GM12874 (cell line): Measurements from ENCODE around the gene GMDS.

Experiments
- TF ChIP-seq, protein P1 (sequence below): IDR thresholded peaks from 2 replicates; pipeline ENCODE4 v1.5.1; 2011; ENCODE audit warnings: low read depth, mild to moderate bottlenecking, control low read depth, low read length, moderate library complexity; ENCODE audit not compliant: insufficient read depth

Gene GMDS

DNA sequence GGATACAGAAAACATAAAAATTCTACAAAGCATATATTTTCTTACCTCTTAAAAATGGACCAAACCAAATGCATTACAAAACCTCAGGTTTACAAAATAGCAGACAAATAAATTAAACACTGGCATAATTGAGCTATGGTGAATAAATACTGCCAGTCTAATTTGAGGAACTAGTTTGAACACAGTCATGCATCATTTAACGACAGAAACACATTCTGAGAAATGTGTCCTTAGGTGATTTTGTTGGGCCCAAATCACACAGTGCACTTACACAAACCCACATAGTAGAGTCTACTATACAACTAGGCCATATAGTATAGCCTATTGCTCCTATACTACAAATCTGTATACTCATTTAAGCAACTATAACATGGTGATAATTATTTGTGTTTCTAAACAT lies 420.1 kb downstream of the GMDS start:
- TF ChIP-seq, protein P1, sequence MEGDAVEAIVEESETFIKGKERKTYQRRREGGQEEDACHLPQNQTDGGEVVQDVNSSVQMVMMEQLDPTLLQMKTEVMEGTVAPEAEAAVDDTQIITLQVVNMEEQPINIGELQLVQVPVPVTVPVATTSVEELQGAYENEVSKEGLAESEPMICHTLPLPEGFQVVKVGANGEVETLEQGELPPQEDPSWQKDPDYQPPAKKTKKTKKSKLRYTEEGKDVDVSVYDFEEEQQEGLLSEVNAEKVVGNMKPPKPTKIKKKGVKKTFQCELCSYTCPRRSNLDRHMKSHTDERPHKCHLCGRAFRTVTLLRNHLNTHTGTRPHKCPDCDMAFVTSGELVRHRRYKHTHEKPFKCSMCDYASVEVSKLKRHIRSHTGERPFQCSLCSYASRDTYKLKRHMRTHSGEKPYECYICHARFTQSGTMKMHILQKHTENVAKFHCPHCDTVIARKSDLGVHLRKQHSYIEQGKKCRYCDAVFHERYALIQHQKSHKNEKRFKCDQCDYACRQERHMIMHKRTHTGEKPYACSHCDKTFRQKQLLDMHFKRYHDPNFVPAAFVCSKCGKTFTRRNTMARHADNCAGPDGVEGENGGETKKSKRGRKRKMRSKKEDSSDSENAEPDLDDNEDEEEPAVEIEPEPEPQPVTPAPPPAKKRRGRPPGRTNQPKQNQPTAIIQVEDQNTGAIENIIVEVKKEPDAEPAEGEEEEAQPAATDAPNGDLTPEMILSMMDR = no peak

DNA sequence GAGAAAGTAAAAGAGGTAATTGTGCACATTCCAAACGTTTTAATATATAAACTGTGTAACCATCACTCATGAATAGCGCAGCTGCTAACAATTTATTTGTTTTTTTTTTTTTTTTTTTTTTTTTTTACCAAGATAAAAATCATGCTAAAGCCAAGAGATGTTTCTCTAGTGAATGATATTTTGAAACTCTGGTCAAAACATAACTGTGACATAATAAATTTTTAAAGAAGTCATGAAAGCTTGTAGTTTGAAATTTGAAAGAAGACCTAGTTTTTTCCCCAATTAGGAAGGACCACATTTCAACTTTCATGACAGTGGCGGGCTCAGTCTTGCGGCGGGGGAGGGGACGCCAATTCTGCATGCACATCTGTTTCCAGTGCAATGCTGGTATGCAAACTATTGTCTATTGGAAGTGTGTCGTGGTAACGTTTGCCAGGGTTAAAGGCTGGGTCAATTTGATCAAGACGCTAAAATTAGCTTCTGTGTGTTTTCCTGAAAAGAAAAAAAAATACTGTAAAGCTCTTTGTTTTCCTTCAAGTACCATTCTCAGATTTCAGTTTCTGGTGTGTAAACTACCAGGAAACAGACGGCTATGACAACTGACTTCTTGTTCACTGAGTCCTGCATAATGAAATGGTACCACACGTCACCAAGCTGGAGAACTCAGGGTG lies 423.8 kb downstream of the GMDS start:
- TF ChIP-seq, protein P1 = no peak

GRCh38 chr6:1821164-1821512 lies 424.3 kb downstream of the GMDS start:
- TF ChIP-seq, protein P1 = no peak

GRCh38 chr6:1820714-1821113 lies 424.7 kb downstream of the GMDS start:
- TF ChIP-seq, protein P1 = no peak

DNA sequence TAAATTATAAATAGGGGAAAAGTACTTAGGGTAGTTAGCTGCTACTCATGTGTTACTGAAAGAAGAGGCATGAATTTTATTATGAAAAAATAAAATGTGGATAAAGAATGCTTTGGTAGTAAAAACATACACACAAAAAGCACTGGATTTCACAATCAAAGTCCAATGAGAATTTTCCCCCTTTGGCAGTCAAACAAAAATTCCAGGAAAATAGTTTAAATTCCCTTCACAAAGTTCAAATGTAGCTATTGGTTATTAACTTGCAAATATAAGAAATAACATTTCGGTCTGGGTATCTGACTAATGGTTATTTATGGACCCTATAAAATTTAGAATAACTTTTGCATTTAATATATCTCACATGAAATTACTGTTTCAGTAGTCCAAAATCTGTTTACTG lies 425.2 kb downstream of the GMDS start:
- TF ChIP-seq, protein P1 = no peak

DNA sequence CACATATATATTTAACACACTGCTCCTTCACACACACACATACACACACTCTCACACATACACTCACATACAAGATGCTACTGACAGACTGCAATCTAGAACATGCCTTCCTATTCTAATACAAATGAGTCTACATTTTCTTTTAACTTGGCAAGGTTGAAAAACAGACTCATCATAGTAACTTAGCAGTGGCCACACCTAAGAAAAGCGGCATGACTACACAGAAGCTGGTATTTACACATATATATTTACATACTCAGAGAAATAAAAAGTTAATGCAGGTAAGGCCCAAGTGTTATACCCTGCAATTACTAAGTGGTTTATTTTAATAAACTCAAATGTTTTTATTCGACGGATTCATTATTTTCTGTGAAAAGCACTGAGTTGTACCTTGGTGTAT lies 426.4 kb downstream of the GMDS start:
- TF ChIP-seq, protein P1 = no peak

DNA sequence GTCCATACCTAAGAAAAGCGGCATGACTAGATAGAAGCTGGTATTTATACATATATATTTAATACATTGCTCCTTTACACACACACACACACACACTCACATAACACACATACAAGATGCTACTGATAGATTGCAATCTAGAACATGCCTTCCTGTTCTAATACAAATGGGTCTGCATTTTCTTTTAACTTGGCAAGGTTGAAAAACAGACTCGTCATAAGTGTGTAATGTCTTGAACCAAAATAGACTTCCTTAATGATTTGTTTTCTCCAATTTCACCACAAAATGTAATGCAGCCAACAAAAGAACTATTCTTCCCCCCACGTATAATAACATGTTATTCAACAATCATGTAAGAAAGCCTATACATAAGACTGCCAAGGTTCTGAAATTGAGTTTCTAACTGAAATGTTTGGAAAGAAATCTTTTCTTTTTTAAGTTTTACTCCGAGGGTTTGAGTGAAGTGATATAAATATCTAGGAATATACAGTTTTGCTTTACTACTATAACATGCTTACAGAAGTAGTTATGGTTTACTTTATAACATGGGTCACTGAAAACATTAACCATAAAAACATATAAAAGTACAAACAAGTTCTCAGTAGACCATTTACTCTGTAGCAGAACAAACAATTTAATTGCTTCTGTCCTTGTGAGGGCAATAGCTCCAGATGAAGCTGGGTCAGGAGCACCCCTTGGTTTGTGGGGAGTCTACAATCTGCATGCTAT lies 428.2 kb downstream of the GMDS start:
- TF ChIP-seq, protein P1 = no peak
